AG04449 (cell line): ENCODE measurements around the gene SMIM38.

Experiments used
- CTCF ChIA-PET: fragments of 350-600 bp; formaldehyde crosslinking; extraction: SDS; loops from one replicate; lab custom pipeline; 2021; ENCODE audit warnings: antibody characterized with exemption; lab: Yijun Ruan, JAX
- POLR2A ChIA-PET: fragments of 400-600, 350-600 bp; formaldehyde crosslinking; extraction: SDS; loops from one replicate; lab custom pipeline; 2020; ENCODE audit warnings: antibody characterized with exemption, inconsistent platforms; lab: Yijun Ruan, JAX
- DNase-seq: peaks from one replicate; pipeline ENCODE4 v3.0.0-alpha.2; 2010; ENCODE audit warnings: low read depth, low spot score
- H3K4me3 ChIP-seq: 2 replicates; pipeline ENCODE4 v1.5.1; 2011; ENCODE audit warnings: low read depth, mild to moderate bottlenecking, control low read depth, low read length
- CTCF ChIP-seq: IDR thresholded peaks from one replicate; pipeline ENCODE4 v1.5.1; 2011; ENCODE audit warnings: mild to moderate bottlenecking, moderate library complexity, low read length, control low read depth, inconsistent platforms; ENCODE audit not compliant: insufficient read depth; ENCODE audit errors: missing control alignments

SMIM38 gene

DNA sequence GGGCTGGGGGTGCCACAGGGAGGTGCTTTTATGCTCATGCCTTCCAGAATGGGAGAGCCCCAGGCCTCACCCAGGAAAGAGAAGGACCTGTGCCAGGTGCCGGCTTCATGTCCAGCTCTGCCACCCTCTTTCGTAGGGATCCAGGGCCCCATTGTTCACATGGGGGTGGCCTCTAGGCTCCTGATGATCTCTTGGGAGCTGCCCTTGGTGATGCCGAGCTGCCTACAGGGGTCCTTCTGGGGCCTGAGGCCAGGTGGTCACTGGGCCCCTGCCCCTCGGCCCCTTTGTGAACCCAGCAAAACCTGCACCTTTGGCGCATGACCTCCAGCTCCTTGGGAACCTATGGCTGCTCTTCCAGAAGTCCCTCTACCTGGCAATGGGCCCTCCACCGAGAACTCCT, 41.4 kb upstream of the SMIM38 start:
- DNase-seq, result no peak
- H3K4me3 ChIP-seq, result no peak overlapping the region
- TF ChIP-seq CTCF, result no peak
- POLR2A ChIA-PET, result no interaction called here
- CTCF ChIA-PET, result interaction anchor here (0.9 to 3.5 kb wide), 5 partner anchors 13 to 556 kb away, joined by 3 to 24 read pairs (median 9); no protein-coding TSS in a partner anchor

GRCh38 chr11:69114811-69115523, 40.8 kb upstream of the SMIM38 start:
- ChIA-PET POLR2A (no interaction called here), CTCF (interaction anchor here (0.9 to 3.5 kb wide), 4 partner anchors 13 to 529 kb away, joined by 3 to 24 read pairs (median 10); no protein-coding TSS in a partner anchor)
- no peak for DNase-seq
- no peak overlapping the region for H3K4me3 ChIP-seq
- no peak for TF ChIP-seq CTCF

- CTCF ChIA-PET, result interaction anchor here (0.9 to 3.5 kb wide), 5 partner anchors 14 to 528 kb away, joined by 3 to 24 read pairs (median 10); no protein-coding TSS in a partner anchor
- DNase-seq, result no peak
- POLR2A ChIA-PET, result no interaction called here
- no peak for TF ChIP-seq CTCF
- H3K4me3 ChIP-seq, result no peak overlapping the region
Measured at GRCh38 chr11:69115586-69116560, 39.9 kb upstream of the SMIM38 start.

DNA sequence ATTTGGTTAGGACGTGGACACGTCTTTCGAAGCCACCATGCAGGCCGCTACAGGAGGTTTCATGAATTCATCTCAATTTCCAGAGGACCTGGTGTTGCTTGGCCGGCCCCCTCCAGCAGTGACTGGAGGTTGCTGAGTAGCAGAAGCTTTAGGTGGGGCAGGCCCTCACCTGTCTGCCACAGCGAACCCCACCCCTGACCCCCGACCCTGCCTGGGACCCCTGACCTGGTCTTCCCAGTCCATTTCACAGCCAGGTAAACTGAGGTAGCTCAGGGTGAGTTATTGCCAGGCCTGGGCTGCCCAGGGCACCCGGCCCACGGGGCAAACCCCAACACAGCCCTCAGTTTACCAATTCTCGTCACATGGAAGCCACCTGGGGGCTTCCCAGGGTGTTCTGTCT, 39.1 kb upstream of the SMIM38 start:
- POLR2A ChIA-PET, result no interaction called here

DNA sequence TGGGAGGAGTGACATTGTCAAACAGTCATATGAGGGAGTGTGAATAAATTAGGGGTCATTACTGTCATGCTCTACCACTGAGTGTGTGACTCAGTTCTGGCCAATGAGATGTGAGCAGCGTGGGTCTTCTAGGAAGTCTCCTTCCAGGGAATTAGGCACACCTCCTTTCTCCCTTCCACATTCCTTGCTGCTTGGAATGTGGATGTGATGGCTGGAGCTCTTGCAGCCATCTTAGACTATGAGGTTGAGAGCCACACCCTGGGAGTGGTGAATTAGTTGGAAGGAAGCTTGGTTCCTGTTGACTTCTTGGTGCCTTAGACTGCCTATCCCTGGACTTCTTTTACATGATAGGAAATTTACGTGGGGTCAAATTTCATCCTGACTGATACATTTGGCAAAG, 36.5 kb upstream of the SMIM38 start:
- POLR2A ChIA-PET, result no interaction called here
- CTCF ChIA-PET, result interaction anchor here (1.1 to 2.4 kb wide), 2 partner anchors 12 to 17 kb away, joined by 3 to 15 read pairs; no protein-coding TSS in a partner anchor
- DNase-seq, result no peak
- TF ChIP-seq CTCF, result no peak
- no peak overlapping the region for H3K4me3 ChIP-seq

More for the DNA sequence above, 39.1 kb upstream of the SMIM38 start:
- DNase-seq, result no peak
- no peak for TF ChIP-seq CTCF
- no peak overlapping the region for H3K4me3 ChIP-seq
- CTCF ChIA-PET, result interaction anchor here (1.0 to 1.5 kb wide), 3 partner anchors 15 to 552 kb away, joined by 3 to 10 read pairs (median 4); no protein-coding TSS in a partner anchor
